Mammary epithelial cell (primary cell): ENCODE measurements around the gene TNFRSF18.

ENCODE experiments used
- EZH2 ChIP-seq: IDR thresholded peaks from 2 replicates; pipeline ENCODE4 v1.6.1; 2012; ENCODE audit warnings: low read length, inconsistent platforms, borderline replicate concordance
- TF ChIP-seq, protein P1 (sequence below), 2 donors: IDR thresholded peaks in 1 of 2; conservative IDR thresholded peaks in 1 of 2; 2 replicates each; pipeline ENCODE4 v1.5.1; 2011 to 2012; ENCODE audit warnings: inconsistent platforms in 2 of 2, low read length in 2 of 2, mild to moderate bottlenecking in 2 of 2, control low read depth in 1 of 2, low read depth in 1 of 2; ENCODE audit not compliant: insufficient read depth in 1 of 2; ENCODE audit errors: extremely low read depth in 1 of 2

DNA sequence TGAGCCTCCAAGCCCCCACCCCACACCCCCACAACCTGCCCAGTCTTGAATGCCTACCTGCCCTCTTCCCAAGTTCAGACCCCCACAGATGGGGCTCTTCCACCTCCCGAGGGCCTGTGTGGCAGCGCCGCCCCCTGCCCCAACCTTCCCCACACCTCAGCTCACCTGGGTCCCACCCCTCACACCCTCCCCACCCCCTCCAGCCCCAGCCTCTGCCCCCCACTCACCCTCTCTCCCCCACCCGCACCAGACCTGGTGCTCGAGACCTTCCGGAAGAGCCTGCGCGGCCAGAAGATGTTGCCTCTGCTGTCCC lies 9.2 kb downstream of the TNFRSF18 start:
- TF ChIP-seq, protein P1, sequence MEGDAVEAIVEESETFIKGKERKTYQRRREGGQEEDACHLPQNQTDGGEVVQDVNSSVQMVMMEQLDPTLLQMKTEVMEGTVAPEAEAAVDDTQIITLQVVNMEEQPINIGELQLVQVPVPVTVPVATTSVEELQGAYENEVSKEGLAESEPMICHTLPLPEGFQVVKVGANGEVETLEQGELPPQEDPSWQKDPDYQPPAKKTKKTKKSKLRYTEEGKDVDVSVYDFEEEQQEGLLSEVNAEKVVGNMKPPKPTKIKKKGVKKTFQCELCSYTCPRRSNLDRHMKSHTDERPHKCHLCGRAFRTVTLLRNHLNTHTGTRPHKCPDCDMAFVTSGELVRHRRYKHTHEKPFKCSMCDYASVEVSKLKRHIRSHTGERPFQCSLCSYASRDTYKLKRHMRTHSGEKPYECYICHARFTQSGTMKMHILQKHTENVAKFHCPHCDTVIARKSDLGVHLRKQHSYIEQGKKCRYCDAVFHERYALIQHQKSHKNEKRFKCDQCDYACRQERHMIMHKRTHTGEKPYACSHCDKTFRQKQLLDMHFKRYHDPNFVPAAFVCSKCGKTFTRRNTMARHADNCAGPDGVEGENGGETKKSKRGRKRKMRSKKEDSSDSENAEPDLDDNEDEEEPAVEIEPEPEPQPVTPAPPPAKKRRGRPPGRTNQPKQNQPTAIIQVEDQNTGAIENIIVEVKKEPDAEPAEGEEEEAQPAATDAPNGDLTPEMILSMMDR (conservative IDR thresholded peaks at IDR 0.05 in 1 of 2, IDR thresholded peaks at IDR 0.05 in 1 of 2; ENCODE audit: extremely low read depth in 1 of 2, insufficient read depth in 1 of 2, low read depth in 1 of 2, low read length in 2 of 2) = no peak
- no peak for TF ChIP-seq EZH2
